HCT116 (cell line): ENCODE measurements around the gene MCEMP1. TPM values are rescaled to one million over a fixed set of nuclear protein-coding genes. Genes with fewer than 3 reads are reported as not detected.

Source experiments
- ATAC-seq: fragments of 200-7000 bp; cut with Tn5 transposase; 2 replicates; pipeline ENCODE4 v1.9.1; 2020; ENCODE audit warnings: mild to moderate bottlenecking, moderate library complexity
- BruUV-seq: library from RNA; stranded (reverse); fragments of 400-500 nt; replicated peaks from 2 replicates; lab custom pipeline; 2021; lab: Mats Ljungman, UMichigan
- CTCF ChIA-PET: fragments of 300-600 bp; sonication (Branson Sonifier 250); formaldehyde crosslinking; loops from one replicate; lab custom pipeline; 2021; ENCODE audit warnings: antibody characterized with exemption; lab: Charles Lee
- POLR2A ChIA-PET: fragments of 300-600, 350-600 bp; sonication (Branson Sonifier 250); formaldehyde crosslinking; loops from one replicate; lab custom pipeline; 2021; ENCODE audit warnings: antibody characterized with exemption; lab: Charles Lee
- RAD21 ChIA-PET, 2 experiments: fragments of 300-600 bp; sonication (Branson Sonifier 250); formaldehyde crosslinking; loops; one replicate each; lab custom pipeline; 2023; ENCODE audit warnings: low total read pairs in 2 of 2; ENCODE audit not compliant: uncharacterized antibody in 2 of 2, unreplicated experiment in 2 of 2, low non-redundant PET in 1 of 2; lab: Charles Lee
- DNase-seq: peaks from one replicate; pipeline ENCODE4 v3.0.0-alpha.2; 2010; ENCODE audit warnings: low read depth, low spot score
- H2AFZ ChIP-seq: fragments of 200-600 bp; shearing (Covaris generic), sonication (generic); 2 replicates; pipeline ENCODE4 v1.6.1; 2017; ENCODE audit warnings: low read depth, mixed run types, mixed read lengths, antibody characterized with exemption, low read length; ENCODE audit not compliant: poor library complexity, severe bottlenecking
- H3K27ac ChIP-seq: 2 replicates; pipeline ENCODE4 v1.5.1; 2012; ENCODE audit warnings: low read depth, low read length
- H3K27me3 ChIP-seq: fragments of 200-600 bp; sonication (generic); 2 replicates; pipeline ENCODE4 v1.6.1; 2016; ENCODE audit warnings: mixed run types, low read length, mixed read lengths; ENCODE audit not compliant: insufficient read depth
- H3K36me3 ChIP-seq, 2 experiments: fragments of 200-500 bp in 1 of 2; fragments of 200-600 bp in 1 of 2; sonication (Bioruptor generic) in 1 of 2; sonication (generic) in 1 of 2; 2 replicates each; pipeline versions ENCODE4 v1.5.1 to v1.6.1; 2014 to 2016; ENCODE audit warnings: low read length in 2 of 2, inconsistent platforms in 1 of 2, mixed read lengths in 1 of 2, mixed run types in 1 of 2; ENCODE audit not compliant: insufficient read depth in 2 of 2, control insufficient read depth in 1 of 2
- H3K4me1 ChIP-seq, 2 experiments: fragments of 200-600 bp in 1 of 2; sonication (generic) in 1 of 2; 2 replicates each; pipeline versions ENCODE4 v1.5.1 to v1.6.1; 2012 to 2017; ENCODE audit warnings: low read length in 2 of 2, inconsistent platforms in 1 of 2, mild to moderate bottlenecking in 1 of 2, mixed read lengths in 1 of 2, mixed run types in 1 of 2, moderate library complexity in 1 of 2; ENCODE audit not compliant: insufficient read depth in 2 of 2, control insufficient read depth in 1 of 2
- H3K4me2 ChIP-seq: fragments of 200-600 bp; sonication (generic); 2 replicates; pipeline ENCODE4 v1.6.1; 2017; ENCODE audit warnings: mixed run types, low read length, mixed read lengths
- H3K4me3 ChIP-seq, 2 experiments: fragments of 200-600 bp in 1 of 2; sonication (generic) in 1 of 2; replicated peaks in 1 of 2; 2 replicates each; pipeline ENCODE4 v1.5.1; 2011 to 2016; ENCODE audit warnings: low read length in 2 of 2, control low read depth in 1 of 2, low read depth in 1 of 2, mild to moderate bottlenecking in 1 of 2, mixed read lengths in 1 of 2, mixed run types in 1 of 2
- H3K79me2 ChIP-seq: fragments of 200-600 bp; sonication (generic); 2 replicates; pipeline ENCODE4 v1.6.1; 2017; ENCODE audit warnings: mild to moderate bottlenecking, mixed run types, low read length, moderate library complexity, mixed read lengths; ENCODE audit not compliant: insufficient read depth
- H3K9ac ChIP-seq: fragments of 200-600 bp; sonication (generic); 2 replicates; pipeline ENCODE4 v1.6.1; 2016; ENCODE audit warnings: low read length, mixed read lengths
- H3K9me2 ChIP-seq: fragments of 200-600 bp; sonication (generic), shearing (Covaris generic); 2 replicates; pipeline ENCODE4 v1.6.1; 2017; ENCODE audit warnings: mixed run types, mild to moderate bottlenecking, moderate library complexity; ENCODE audit not compliant: insufficient read depth
- H3K9me3 ChIP-seq, 2 experiments: fragments of 200-500 bp in 1 of 2; fragments of 200-600 bp in 1 of 2; sonication (Bioruptor generic) in 1 of 2; sonication (generic) in 1 of 2; 2 replicates each; pipeline ENCODE4 v1.6.1; 2014 to 2017; ENCODE audit warnings: low read length in 2 of 2, mixed read lengths in 2 of 2, inconsistent platforms in 1 of 2, low read depth in 1 of 2, mild to moderate bottlenecking in 1 of 2, mixed run types in 1 of 2, moderate library complexity in 1 of 2; ENCODE audit not compliant: control insufficient read depth in 1 of 2, insufficient read depth in 1 of 2
- H4K20me1 ChIP-seq: fragments of 200-600 bp; sonication (generic), shearing (Covaris generic); 2 replicates; pipeline ENCODE4 v1.6.1; 2017; ENCODE audit warnings: mixed run types, mild to moderate bottlenecking, moderate library complexity; ENCODE audit not compliant: insufficient read depth
- CBX3 ChIP-seq: IDR thresholded peaks from 2 replicates; pipeline ENCODE4 v1.6.1; 2012; ENCODE audit warnings: low read depth
- CEBPB ChIP-seq: IDR thresholded peaks from 2 replicates; pipeline ENCODE4 v1.6.1; 2012; ENCODE audit warnings: low read depth
- EGR1 ChIP-seq: IDR thresholded peaks from 2 replicates; pipeline ENCODE4 v1.6.1; 2012; ENCODE audit warnings: low read depth
- ELF1 ChIP-seq: IDR thresholded peaks from 2 replicates; pipeline ENCODE4 v1.6.1; 2012; ENCODE audit warnings: low read depth, borderline replicate concordance
- EZH2 ChIP-seq: fragments of 200-600 bp; sonication (generic); IDR thresholded peaks from 2 replicates; pipeline ENCODE4 v1.6.1; 2017; ENCODE audit warnings: antibody characterized with exemption, mixed run types
- FOSL1 ChIP-seq: IDR thresholded peaks from 2 replicates; pipeline ENCODE4 v1.6.1; 2012; ENCODE audit warnings: low read depth
- JUND ChIP-seq: IDR thresholded peaks from 2 replicates; pipeline ENCODE4 v1.6.1; 2012
- POLR2AphosphoS5 ChIP-seq: IDR thresholded peaks from 2 replicates; pipeline ENCODE4 v1.6.1; 2011; ENCODE audit warnings: mild to moderate bottlenecking, low read depth, low read length, moderate library complexity
- SIN3A ChIP-seq: IDR thresholded peaks from 2 replicates; pipeline ENCODE4 v1.6.1; 2012; ENCODE audit warnings: low read depth
- TCF7L2 ChIP-seq: IDR thresholded peaks from 2 replicates; pipeline ENCODE4 v1.7.0; 2011; ENCODE audit warnings: borderline replicate concordance, inconsistent platforms; ENCODE audit not compliant: insufficient read depth, insufficient read length; ENCODE audit errors: extremely low read depth
- ZNF274 ChIP-seq: fragments of 200-500 bp; sonication (Bioruptor generic); IDR thresholded peaks from 2 replicates; pipeline ENCODE4 v1.6.1; 2014; ENCODE audit warnings: mild to moderate bottlenecking, low read depth, low read length, inconsistent platforms
- intact Hi-C: fragments of 100-400 bp; cut with micrococcal nuclease; formaldehyde crosslinking; loops from 2 replicates; pipeline ENCODE4 v1.10.0; 2022
- total RNA-seq: library from RNA; stranded (reverse); gene quantifications from one replicate; pipeline ENCODE4 v1.2.1, GENCODE V29; 2021; ENCODE audit not compliant: unreplicated experiment
- TF ChIP-seq, protein P1 (sequence below): IDR thresholded peaks from 2 replicates; pipeline ENCODE4 v1.6.1; 2011; ENCODE audit warnings: mild to moderate bottlenecking, low read length, moderate library complexity; ENCODE audit not compliant: insufficient replicate concordance; ENCODE audit errors: extremely low read depth
- TF ChIP-seq, protein P2 (sequence below): IDR thresholded peaks from 2 replicates; pipeline ENCODE4 v1.6.1; 2012
- TF ChIP-seq, protein P3 (sequence below): IDR thresholded peaks from 2 replicates; pipeline ENCODE4 v1.6.1; 2012

MCEMP1 gene
- total RNA-seq, 1 experiment from 2014 or later: not detected

GRCh38 chr19:7697721-7698287 is 20.9 kb downstream of the MCEMP1 start (continued):
- TF ChIP-seq CEBPB: no peak
- TF ChIP-seq JUND: no peak
- no peak for TF ChIP-seq ZNF274

GRCh38 chr19:7698583-7698982 is 21.7 kb downstream of the MCEMP1 start:
- no peak overlapping the region for H3K9ac ChIP-seq
- no peak overlapping the region for H2AFZ ChIP-seq
- no peaks in the 10 kb centered on the region for H3K9me3 ChIP-seq
- ChIA-PET CTCF (interaction anchor here (0.9 kb wide), 1 partner anchor 18 kb away, joined by 3 read pairs; the partner anchor contains the start of gene TRAPPC5), RAD21 (no interaction called here), POLR2A (no interaction called here)
- H3K9me2 ChIP-seq: no peaks in the 10 kb centered on the region
- DNase-seq (no peak), ATAC-seq (0 out of 2 replicates have a peak, but pooled peaks have one; percentile 5)
- H3K27ac ChIP-seq: no peak overlapping the region
- no peaks in the 10 kb centered on the region for H3K36me3 ChIP-seq
- H3K4me2 ChIP-seq: no peak overlapping the region
- H3K4me1 ChIP-seq: no peaks in the 10 kb centered on the region
- no peaks in the 10 kb centered on the region for H4K20me1 ChIP-seq
- intact Hi-C loops: no loop called here
- TF ChIP-seq ZNF274: no peak
- no peak for TF ChIP-seq SIN3A
- TF ChIP-seq, protein P1, sequence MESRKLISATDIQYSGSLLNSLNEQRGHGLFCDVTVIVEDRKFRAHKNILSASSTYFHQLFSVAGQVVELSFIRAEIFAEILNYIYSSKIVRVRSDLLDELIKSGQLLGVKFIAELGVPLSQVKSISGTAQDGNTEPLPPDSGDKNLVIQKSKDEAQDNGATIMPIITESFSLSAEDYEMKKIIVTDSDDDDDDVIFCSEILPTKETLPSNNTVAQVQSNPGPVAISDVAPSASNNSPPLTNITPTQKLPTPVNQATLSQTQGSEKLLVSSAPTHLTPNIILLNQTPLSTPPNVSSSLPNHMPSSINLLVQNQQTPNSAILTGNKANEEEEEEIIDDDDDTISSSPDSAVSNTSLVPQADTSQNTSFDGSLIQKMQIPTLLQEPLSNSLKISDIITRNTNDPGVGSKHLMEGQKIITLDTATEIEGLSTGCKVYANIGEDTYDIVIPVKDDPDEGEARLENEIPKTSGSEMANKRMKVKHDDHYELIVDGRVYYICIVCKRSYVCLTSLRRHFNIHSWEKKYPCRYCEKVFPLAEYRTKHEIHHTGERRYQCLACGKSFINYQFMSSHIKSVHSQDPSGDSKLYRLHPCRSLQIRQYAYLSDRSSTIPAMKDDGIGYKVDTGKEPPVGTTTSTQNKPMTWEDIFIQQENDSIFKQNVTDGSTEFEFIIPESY: no peak
- TF ChIP-seq, protein P2, sequence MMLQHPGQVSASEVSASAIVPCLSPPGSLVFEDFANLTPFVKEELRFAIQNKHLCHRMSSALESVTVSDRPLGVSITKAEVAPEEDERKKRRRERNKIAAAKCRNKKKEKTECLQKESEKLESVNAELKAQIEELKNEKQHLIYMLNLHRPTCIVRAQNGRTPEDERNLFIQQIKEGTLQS: no peak
- TF ChIP-seq EZH2: no peak
- no peak for TF ChIP-seq ELF1
- no peak for TF ChIP-seq TCF7L2
- TF ChIP-seq FOSL1: no peak
- no peak for TF ChIP-seq CBX3
- TF ChIP-seq, protein P3, sequence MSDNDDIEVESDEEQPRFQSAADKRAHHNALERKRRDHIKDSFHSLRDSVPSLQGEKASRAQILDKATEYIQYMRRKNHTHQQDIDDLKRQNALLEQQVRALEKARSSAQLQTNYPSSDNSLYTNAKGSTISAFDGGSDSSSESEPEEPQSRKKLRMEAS: no peak
- no peak for TF ChIP-seq EGR1
- no peak for TF ChIP-seq POLR2AphosphoS5
- TF ChIP-seq JUND: no peak
- BruUV-seq: no TSS peak
- no peaks in the 10 kb centered on the region for H3K79me2 ChIP-seq
- H3K4me3 ChIP-seq: no peak overlapping the region
- H3K27me3 ChIP-seq: peaks cover 16% of the 10 kb centered on the region; the same call in 1 of the 2 replicates
